Skin epidermis (tissue), 12 donors: Measurements from ENCODE around the gene MYLK.

ENCODE experiments used
- H3K27ac ChIP-seq, 21 experiments: fragments of 200-600 bp; sonication (generic) in 11 of 21; one replicate each; pipeline ENCODE4 v1.5.0; 2020; ENCODE audit warnings: mild to moderate bottlenecking in 3 of 21, inconsistent platforms in 2 of 21, moderate library complexity in 2 of 21
- H3K4me3 ChIP-seq, 7 experiments: fragments of 200-600 bp; sonication (generic) in 2 of 7; one replicate each; pipeline ENCODE4 v1.5.0; 2020; ENCODE audit warnings: inconsistent platforms in 2 of 7, mild to moderate bottlenecking in 2 of 7, moderate library complexity in 1 of 7

Gene MYLK

GRCh38 chr3:123762805-123763204 is 121.3 kb downstream of the MYLK start:
- Histone ChIP-seq H3K4me3 (no peak overlapping the region), H3K27ac (no peak overlapping the region)

DNA sequence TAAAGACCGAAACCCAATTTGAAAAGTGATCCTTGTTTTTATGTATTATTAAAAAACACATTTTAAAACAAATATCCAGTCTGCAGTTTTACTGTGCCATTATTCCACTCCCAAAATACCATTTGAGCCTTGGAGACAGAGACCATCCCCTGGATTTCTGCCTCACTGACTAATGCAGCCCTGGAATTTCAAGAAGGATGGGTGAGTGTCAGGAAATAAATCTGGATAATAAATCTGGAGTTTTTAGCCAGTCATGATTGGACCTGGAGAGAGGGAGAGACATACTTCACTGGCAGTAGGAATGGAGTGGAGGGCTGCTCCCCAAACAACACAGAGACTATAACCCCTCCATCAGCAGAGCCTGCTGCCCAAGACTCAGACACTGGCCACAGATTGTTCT is 123.3 kb downstream of the MYLK start:
- no peak overlapping the region for H3K27ac ChIP-seq
- H3K4me3 ChIP-seq = no peak overlapping the region

- H3K27ac ChIP-seq = no peak overlapping the region
- no peak overlapping the region for H3K4me3 ChIP-seq
These were observed 124.3 kb downstream of the MYLK start for GRCh38 chr3:123759871-123760270.

DNA sequence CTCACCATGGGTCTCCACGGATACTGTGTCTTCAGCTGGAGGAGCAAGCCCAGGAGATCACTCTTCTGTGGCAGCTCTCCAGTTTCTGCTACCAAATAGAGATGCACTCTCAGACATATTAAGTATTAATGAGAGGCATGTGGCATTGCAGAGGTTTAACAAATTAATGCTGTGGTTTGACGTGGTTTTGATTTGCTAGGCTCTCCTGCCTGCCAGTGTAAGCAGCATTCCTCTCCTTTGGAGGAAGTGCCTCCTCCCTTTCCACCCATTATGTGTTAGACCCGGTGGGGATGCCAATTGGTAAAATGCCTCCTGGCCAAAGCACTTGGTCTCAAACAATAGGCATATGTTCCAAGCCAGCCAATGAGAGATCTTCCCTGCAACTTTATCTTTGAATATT is 124.8 kb downstream of the MYLK start:
- H3K27ac ChIP-seq = no peak overlapping the region

GRCh38 chr3:123758081-123758564 is 126.0 kb downstream of the MYLK start:
- H3K4me3 ChIP-seq = no peak overlapping the region
- H3K27ac ChIP-seq = peak overlapping the region in 5 of 21 experiments; percentile 3 to 67 (median 20)

More for the DNA sequence above, 124.8 kb downstream of the MYLK start:
- no peak overlapping the region for H3K4me3 ChIP-seq

GRCh38 chr3:123757281-123757940 is 126.7 kb downstream of the MYLK start:
- Histone ChIP-seq H3K4me3 (no peak overlapping the region), H3K27ac (peak overlapping the region in 7 of 21 experiments; percentile 3 to 67 (median 23))

GRCh38 chr3:123755501-123755900 is 128.6 kb downstream of the MYLK start:
- Histone ChIP-seq H3K27ac (no peak overlapping the region), H3K4me3 (no peak overlapping the region)

DNA sequence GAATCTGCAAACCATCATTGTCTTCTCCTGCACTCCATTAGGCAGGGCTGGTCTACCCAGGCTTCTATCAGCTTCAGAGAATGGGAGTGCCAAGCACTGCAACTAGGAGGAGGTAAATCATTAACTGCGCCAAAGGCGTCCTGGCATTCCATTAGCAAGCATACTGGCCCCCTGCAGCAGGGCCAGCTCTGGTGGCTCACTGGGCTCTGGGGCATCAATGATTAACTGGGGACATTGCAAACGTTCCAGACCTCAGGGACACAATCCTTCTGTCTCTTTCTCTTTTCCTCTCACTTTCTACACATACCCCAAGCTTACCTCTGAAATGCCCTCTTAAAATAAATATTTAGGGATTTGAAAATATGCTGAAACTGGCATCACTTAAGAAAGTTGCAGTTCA is 129.0 kb downstream of the MYLK start:
- Histone ChIP-seq H3K4me3 (no peak overlapping the region), H3K27ac (no peak overlapping the region)

- H3K27ac ChIP-seq = no peak overlapping the region
- no peak overlapping the region for H3K4me3 ChIP-seq
These were observed 130.8 kb downstream of the MYLK start for GRCh38 chr3:123753286-123753685.

- Histone ChIP-seq H3K27ac (no peak overlapping the region), H3K4me3 (no peak overlapping the region)
These were observed 131.9 kb downstream of the MYLK start for GRCh38 chr3:123752228-123752627.

DNA sequence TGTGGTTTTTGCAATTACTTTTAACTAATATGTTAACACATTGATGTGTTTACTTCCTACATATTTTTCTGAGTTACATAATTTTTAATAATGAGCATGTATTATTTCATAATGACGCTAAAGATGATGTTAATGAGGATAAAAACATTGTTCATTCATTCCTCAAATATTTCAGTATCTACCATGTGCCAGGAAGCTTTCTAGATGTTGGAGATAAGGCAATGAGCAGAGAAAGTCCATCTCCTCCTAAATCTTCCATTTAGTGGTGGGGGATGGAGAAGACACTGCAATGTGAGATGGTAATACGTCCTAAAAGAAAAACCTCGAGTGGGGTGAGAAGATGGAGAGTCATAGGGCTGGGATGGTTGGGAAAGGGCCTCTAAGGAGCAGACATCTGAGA is 132.7 kb downstream of the MYLK start:
- no peak overlapping the region for H3K27ac ChIP-seq
- H3K4me3 ChIP-seq = no peak overlapping the region

DNA sequence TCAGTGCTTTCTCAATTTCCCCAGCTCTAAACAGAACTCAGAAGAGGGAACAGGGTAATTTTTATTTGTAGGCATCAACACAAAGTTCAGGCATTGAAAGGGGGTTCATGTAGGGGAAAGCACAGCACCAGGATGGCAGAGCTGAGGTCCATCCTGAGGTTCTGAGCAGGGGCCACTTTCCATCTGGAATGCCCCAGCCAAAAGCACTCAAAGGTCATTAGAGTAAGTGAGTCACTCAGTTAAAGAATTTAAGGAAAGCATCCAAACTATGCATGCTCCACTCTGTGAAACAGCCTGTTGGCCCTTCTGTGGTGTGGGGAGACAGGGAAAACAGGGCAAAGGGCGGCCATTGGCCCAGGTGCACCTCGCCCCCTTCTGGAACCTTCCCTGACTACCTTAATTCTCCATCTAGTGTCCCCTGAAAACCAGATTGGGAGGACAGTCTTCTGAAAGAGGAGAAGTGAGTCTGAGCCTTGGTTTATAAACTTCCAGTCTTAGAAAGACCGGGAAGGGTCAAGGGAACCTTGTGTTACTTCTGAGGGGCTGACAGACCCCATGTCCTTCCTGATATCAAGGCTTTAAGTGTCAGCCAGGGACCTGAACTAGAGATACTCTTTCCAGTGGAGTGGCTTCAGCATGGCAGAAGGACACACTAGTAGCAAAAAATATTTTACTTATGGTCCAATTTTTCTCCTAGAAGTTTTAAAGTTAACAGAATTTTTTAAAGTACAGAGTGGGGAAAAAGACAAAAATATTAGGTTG is 133.3 kb downstream of the MYLK start:
- Histone ChIP-seq H3K4me3 (no peak overlapping the region), H3K27ac (peak overlapping the region in 3 of 21 experiments; percentile 8 to 45 (median 17))

DNA sequence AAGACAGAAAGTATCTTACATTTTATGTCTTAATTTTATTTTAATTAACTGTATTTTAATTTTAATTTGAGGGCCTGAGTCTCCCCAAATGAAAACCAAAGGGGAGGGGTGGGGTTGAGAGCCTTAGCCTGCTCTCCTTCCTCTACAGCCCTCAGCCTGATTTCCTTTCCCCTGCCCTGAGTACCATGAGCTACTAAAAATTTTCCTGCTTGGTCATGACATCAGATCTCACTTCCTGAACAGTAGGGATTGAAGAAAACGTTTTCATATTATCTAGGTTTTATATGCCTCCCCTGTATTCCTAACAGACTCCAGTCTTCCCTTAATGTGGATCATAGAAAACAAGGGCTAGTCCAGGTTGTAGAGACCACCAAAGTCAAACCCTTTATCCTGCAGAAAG is 133.9 kb downstream of the MYLK start:
- Histone ChIP-seq H3K27ac (peak overlapping the region in 6 of 21 experiments; percentile 0 to 45 (median 14)), H3K4me3 (no peak overlapping the region)

DNA sequence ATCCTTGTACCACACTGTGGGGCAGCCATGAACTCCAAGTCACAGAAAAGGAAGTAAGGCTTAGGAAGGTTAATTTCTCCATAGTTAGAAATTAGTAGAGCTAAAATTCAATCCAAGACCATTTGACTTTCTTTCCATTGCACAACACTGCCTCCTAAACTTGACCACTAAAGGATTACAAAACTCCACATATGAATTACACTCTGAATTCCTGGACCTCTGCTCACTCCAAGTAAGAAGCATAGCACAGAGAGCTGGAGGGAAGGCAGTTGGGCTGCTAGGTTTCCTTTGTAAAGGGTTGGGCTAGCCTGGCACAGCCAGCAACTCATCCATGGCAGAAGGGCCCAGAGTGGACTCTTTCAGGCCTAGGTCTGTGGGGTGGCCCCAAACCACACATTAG is 134.4 kb downstream of the MYLK start:
- no peak overlapping the region for H3K4me3 ChIP-seq
- peak overlapping the region in 5 of 21 experiments; percentile 0 to 45 (median 10) for H3K27ac ChIP-seq

DNA sequence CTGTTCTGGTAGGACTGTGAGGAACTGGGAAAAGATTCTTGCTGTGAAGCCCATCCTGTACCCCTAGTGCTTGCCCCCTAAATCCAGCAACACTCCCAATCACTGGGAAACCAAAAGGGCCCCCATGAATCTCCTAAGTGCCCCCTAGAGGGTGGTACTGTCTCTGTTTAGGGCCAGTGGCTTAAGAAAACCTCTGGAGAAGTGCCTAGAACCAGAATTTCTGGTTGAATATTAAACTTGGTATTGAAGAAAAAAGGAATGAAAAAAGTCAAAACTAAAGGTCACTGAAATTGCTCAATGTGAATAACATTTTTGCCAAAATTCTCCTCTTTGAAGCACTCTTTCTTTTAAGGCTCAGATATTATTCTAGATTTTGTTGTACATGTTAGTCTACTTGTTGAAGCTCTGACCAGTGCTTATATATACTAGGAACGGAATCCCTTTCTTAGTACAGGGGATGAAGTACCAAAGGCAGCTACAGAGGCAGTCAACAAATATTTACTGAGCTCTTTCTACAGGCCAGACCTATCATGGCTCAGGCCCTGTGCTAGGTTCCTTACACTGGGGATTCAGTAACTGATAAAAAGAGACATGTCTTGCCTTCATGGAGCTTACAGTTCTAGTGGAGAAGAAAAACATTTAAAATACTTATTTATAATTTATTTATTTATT is 138.8 kb downstream of the MYLK start:
- Histone ChIP-seq H3K4me3 (no peak overlapping the region), H3K27ac (no peak overlapping the region)

- Histone ChIP-seq H3K27ac (no peak overlapping the region), H3K4me3 (no peak overlapping the region)
These were observed 140.1 kb downstream of the MYLK start for GRCh38 chr3:123744064-123744463.

GRCh38 chr3:123743121-123743520 is 141.0 kb downstream of the MYLK start:
- Histone ChIP-seq H3K4me3 (no peak overlapping the region), H3K27ac (no peak overlapping the region)

DNA sequence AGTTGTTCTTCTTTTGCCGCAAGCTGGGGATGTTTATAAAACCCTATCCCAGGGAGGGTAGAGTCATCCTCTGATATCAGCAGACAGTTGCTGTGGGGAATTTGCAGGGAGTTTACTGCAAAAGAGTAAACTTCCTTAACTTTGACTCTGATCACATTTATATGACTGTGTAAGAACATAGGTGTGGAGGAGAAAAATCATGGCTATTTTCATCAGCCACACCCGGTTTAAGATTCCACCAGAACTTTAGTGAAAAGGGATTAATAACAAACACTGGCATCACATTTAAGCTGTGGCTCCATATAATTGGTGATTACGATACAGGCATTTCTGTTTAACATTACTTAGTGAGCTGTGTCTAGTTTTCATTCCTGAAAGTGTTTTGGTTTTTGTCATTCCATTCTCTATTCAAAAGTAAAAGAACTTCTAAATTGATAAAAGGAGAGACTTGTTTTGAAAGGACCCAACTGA is 143.1 kb downstream of the MYLK start:
- peak overlapping the region in 1 of 21 experiments; percentile 26 for H3K27ac ChIP-seq
- no peak overlapping the region for H3K4me3 ChIP-seq

DNA sequence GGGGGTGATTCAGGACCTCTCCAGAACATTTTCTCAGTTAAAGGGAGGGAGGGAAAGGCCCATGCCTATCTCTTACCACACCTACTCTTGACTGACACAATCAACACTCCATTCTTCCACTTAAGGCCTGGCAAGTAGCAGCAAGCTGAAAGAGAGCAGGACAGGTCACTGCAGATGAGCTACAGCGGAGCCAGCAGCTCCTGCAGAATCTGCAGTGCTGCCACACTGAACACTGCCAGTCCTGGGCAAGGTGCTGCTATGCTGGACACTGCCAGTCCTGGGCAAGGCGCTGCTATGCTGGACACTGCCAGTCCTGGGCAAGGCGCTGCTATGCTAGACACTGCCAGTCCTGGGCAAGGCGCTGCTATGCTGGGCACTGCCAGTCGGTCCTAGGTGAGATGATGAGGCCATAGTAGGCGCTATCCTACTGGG is 143.7 kb downstream of the MYLK start:
- Histone ChIP-seq H3K27ac (peak overlapping the region in 1 of 21 experiments; percentile 26), H3K4me3 (no peak overlapping the region)

GRCh38 chr3:123739754-123740153 is 144.4 kb downstream of the MYLK start:
- Histone ChIP-seq H3K4me3 (no peak overlapping the region), H3K27ac (peak overlapping the region in 2 of 21 experiments; percentile 22 to 37)
